Loucy (cell line): ENCODE results near the gene TADA1.

Experiments used
- H2AFZ ChIP-seq: fragments of 200-600 bp; sonication (generic); 2 replicates; pipeline ENCODE4 v1.6.0; 2016; ENCODE audit warnings: antibody characterized with exemption, mild to moderate bottlenecking, low read length, moderate library complexity
- H3F3A ChIP-seq: fragments of 200-600 bp; 2 replicates; pipeline ENCODE4 v1.6.0; 2016; ENCODE audit warnings: antibody characterized with exemption, low read depth, mild to moderate bottlenecking
- H3K27me3 ChIP-seq: fragments of 200-600 bp; sonication (generic); 2 replicates; pipeline ENCODE4 v1.6.1; 2014; ENCODE audit warnings: low read length, mild to moderate bottlenecking; ENCODE audit not compliant: insufficient read depth, poor library complexity, severe bottlenecking
- H3K36me3 ChIP-seq: fragments of 200-600 bp; sonication (generic); 2 replicates; pipeline ENCODE4 v1.6.1; 2016; ENCODE audit warnings: low read length; ENCODE audit not compliant: insufficient read depth
- H3K4me1 ChIP-seq: fragments of 200-600 bp; sonication (generic); 2 replicates; pipeline ENCODE4 v1.5.1; 2014; ENCODE audit warnings: low read length, mild to moderate bottlenecking; ENCODE audit not compliant: insufficient read depth, poor library complexity, severe bottlenecking
- H3K4me2 ChIP-seq: fragments of 200-600 bp; sonication (generic); 2 replicates; pipeline ENCODE4 v1.6.0; 2014; ENCODE audit warnings: antibody characterized with exemption, low read length, low read depth, mild to moderate bottlenecking; ENCODE audit not compliant: poor library complexity, severe bottlenecking
- H3K4me3 ChIP-seq: fragments of 200-600 bp; sonication (generic); 2 replicates; pipeline ENCODE4 v1.5.1; 2014; ENCODE audit warnings: low read length, mild to moderate bottlenecking, mixed read lengths; ENCODE audit not compliant: poor library complexity, severe bottlenecking
- H3K79me2 ChIP-seq: fragments of 200-600 bp; sonication (generic); 2 replicates; pipeline ENCODE4 v1.6.1; 2014; ENCODE audit warnings: low read length; ENCODE audit not compliant: insufficient read depth
- H3K9ac ChIP-seq: fragments of 200-600 bp; sonication (generic); 2 replicates; pipeline ENCODE4 v1.6.0; 2014; ENCODE audit warnings: mild to moderate bottlenecking, low read depth, low read length, moderate library complexity; ENCODE audit not compliant: poor library complexity, severe bottlenecking
- H3K9me2 ChIP-seq: fragments of 200-600 bp; sonication (generic); replicated peaks from 2 replicates; pipeline ENCODE4 v1.6.1; 2016; ENCODE audit warnings: low read depth, low read length, mixed read lengths
- H3K9me3 ChIP-seq: fragments of 200-600 bp; sonication (generic); 2 replicates; pipeline ENCODE4 v1.6.1; 2014; ENCODE audit warnings: mild to moderate bottlenecking, antibody characterized with exemption, low read length, low read depth; ENCODE audit not compliant: insufficient read depth
- H4K20me1 ChIP-seq: fragments of 200-600 bp; sonication (generic); 2 replicates; pipeline ENCODE4 v1.6.0; 2014; ENCODE audit warnings: antibody characterized with exemption, low read length, mild to moderate bottlenecking; ENCODE audit not compliant: insufficient read depth, poor library complexity, severe bottlenecking
- EZH2phosphoT487 ChIP-seq: fragments of 200-600 bp; IDR thresholded peaks from 2 replicates; pipeline ENCODE4 v1.6.1; 2018; ENCODE audit warnings: antibody characterized with exemption, mild to moderate bottlenecking, moderate library complexity, borderline replicate concordance
- TF ChIP-seq, protein P1 (sequence below): fragments of 200-600 bp; sonication (generic); conservative IDR thresholded peaks from 2 replicates; pipeline ENCODE4 v1.5.1; 2014; ENCODE audit warnings: mild to moderate bottlenecking, antibody characterized with exemption, low read length

TADA1 gene

DNA sequence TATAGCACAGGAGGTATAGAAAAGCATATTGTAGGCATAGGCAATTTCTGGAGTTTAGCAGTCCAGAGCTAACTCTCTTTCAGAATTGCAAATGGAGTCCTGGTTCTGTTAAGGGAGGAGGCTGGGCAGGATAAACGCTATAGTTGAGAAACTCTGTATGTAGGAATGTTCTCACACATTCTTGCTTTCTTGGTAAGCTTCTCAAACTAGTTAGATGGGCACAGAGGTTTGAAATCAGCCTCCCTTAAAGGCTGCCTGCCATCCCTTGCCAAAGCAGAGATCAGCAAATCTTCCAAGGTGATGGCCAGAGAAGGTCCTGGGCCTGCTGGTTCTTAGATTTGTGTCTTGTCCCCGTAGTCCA lies 42.9 kb upstream of the TADA1 start:
- Histone ChIP-seq H4K20me1 (no peaks in the 10 kb centered on the region), H3K27me3 (no peaks in the 10 kb centered on the region), H3K9ac (no peak overlapping the region), H3K4me2 (no peak overlapping the region), H3F3A (no peaks in the 10 kb centered on the region), H3K36me3 (no peaks in the 10 kb centered on the region), H3K9me3 (no peaks in the 10 kb centered on the region), H2AFZ (no peak overlapping the region), H3K79me2 (no peaks in the 10 kb centered on the region), H3K4me3 (no peak overlapping the region), H3K9me2 (no peaks in the 10 kb centered on the region), H3K4me1 (no peaks in the 10 kb centered on the region)
- TF ChIP-seq, protein P1, sequence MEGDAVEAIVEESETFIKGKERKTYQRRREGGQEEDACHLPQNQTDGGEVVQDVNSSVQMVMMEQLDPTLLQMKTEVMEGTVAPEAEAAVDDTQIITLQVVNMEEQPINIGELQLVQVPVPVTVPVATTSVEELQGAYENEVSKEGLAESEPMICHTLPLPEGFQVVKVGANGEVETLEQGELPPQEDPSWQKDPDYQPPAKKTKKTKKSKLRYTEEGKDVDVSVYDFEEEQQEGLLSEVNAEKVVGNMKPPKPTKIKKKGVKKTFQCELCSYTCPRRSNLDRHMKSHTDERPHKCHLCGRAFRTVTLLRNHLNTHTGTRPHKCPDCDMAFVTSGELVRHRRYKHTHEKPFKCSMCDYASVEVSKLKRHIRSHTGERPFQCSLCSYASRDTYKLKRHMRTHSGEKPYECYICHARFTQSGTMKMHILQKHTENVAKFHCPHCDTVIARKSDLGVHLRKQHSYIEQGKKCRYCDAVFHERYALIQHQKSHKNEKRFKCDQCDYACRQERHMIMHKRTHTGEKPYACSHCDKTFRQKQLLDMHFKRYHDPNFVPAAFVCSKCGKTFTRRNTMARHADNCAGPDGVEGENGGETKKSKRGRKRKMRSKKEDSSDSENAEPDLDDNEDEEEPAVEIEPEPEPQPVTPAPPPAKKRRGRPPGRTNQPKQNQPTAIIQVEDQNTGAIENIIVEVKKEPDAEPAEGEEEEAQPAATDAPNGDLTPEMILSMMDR: no peak
- no peak for TF ChIP-seq EZH2phosphoT487

DNA sequence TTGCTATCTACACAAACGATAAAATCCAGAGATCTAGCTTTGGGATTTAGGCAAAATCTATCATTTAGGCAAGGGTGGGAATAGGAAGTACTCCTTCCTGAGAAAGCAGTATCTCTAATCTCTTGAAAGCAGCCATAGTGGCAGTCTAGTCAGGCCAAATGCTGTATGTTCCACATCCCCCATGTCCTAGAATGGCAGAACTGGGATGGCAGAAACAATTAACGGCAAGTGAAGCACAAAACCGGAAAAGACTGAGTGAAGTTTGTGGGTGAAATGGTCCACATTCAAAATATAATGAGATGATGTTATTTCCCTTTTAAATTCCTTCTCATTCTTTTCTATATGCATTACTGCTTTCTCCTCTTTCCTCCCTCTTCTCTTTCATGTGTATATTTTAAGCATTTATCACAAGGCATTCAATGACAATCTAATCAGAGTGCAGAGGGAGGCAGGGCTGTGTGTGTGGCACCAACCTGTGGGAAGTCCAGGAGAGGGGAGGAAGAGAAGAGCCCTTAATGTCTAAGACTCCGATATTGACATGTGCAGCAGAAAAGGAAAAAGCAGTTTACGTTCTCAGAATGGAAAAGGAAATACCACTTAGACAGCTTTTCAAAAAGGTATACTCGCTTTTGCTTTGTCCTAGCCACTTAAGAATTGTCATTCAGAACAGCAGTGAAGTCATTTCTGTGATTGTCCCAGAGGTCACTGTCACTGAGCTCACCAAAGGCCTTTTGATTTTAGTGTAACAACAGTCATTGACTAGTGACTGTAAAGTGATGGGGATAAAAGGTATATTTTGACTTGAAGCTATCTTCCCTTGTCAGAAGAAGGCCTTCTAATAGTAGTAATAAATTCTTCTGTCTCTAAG lies 42.3 kb upstream of the TADA1 start:
- H3K9me2 ChIP-seq: no peaks in the 10 kb centered on the region
- H3K4me1 ChIP-seq: no peaks in the 10 kb centered on the region
- H3K27me3 ChIP-seq: no peaks in the 10 kb centered on the region
- TF ChIP-seq, protein P1: no peak
- no peaks in the 10 kb centered on the region for H3K79me2 ChIP-seq
- no peaks in the 10 kb centered on the region for H3K9me3 ChIP-seq
- H3F3A ChIP-seq: no peaks in the 10 kb centered on the region
- no peak overlapping the region for H3K4me3 ChIP-seq
- H3K36me3 ChIP-seq: no peaks in the 10 kb centered on the region
- H2AFZ ChIP-seq: no peak overlapping the region
- H3K4me2 ChIP-seq: no peak overlapping the region
- no peaks in the 10 kb centered on the region for H4K20me1 ChIP-seq
- no peak overlapping the region for H3K9ac ChIP-seq

DNA sequence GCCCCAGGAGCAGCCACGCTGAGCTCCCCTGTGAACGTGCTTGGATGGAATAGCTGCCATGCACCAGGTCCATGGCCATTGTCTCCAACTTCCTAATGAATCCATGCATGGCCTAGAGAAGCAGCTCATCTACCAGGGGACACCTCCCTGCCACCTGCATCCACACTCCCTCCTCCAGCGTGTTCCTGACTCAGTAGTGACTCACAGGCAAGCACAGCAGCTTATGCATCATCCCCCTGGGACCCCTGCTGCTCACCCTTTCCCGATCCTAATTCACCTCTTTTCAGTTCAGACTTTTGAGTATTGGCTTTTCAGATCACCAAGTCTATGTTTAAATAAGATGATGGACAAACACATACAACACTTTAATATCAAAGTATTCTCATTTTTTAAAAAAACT lies 39.9 kb upstream of the TADA1 start:
- Histone ChIP-seq H3K4me3 (no peak overlapping the region), H3K9me3 (peaks cover 3% of the 10 kb centered on the region; the same call in 1 of the 2 replicates), H3K36me3 (no peaks in the 10 kb centered on the region), H3K4me2 (no peak overlapping the region), H4K20me1 (no peaks in the 10 kb centered on the region), H3K9me2 (no peaks in the 10 kb centered on the region), H3F3A (no peaks in the 10 kb centered on the region), H3K4me1 (no peaks in the 10 kb centered on the region), H3K9ac (no peak overlapping the region), H2AFZ (no peak overlapping the region), H3K79me2 (no peaks in the 10 kb centered on the region), H3K27me3 (peaks cover 5% of the 10 kb centered on the region)
- TF ChIP-seq, protein P1: no peak
- TF ChIP-seq EZH2phosphoT487: no peak
